ENCODE measurements around the gene CNOT1.
"Not testable (repeated sequence)": the region's sequence is repeated elsewhere in the genome, so short reads cannot be mapped to it uniquely, and the experiment has no call there.

Gene CNOT1

GRCh38 chr16:58629733-58630640 is at the start of gene CNOT1:
Gene CNOT1 (minus strand): TSS chr16:58629826. CDS start chr16:58599337, 30,489 bp downstream.
- peak; percentile 99 for DNase-seq

GRCh38 chr16:58678716-58679115 is 49.1 kb upstream of the CNOT1 start:
- DNase-seq, result peak; percentile 7

GRCh38 chr16:58678269-58678668 is 48.6 kb upstream of the CNOT1 start:
- no peak for DNase-seq

- DNase-seq, result no peak
Observed at GRCh38 chr16:58670946-58671583, 41.4 kb upstream of the CNOT1 start.

GRCh38 chr16:58670177-58670576 is 40.6 kb upstream of the CNOT1 start:
- no peak for DNase-seq

GRCh38 chr16:58665200-58665599 is 35.6 kb upstream of the CNOT1 start:
- no peak for DNase-seq

- DNase-seq, result peak; percentile 48
Observed at GRCh38 chr16:58661199-58661830, 31.7 kb upstream of the CNOT1 start.

- not testable (repeated sequence) for DNase-seq
Observed at GRCh38 chr16:58659911-58660310, 30.3 kb upstream of the CNOT1 start.

- DNase-seq, result no peak
Observed at GRCh38 chr16:58658796-58659211, 29.2 kb upstream of the CNOT1 start.

GRCh38 chr16:58656899-58657298 is 27.3 kb upstream of the CNOT1 start:
- DNase-seq, result no peak

GRCh38 chr16:58655215-58655596 is 25.6 kb upstream of the CNOT1 start:
- no peak for DNase-seq

- DNase-seq, result no peak
Observed at GRCh38 chr16:58654560-58655214, 25.1 kb upstream of the CNOT1 start.

- no peak for DNase-seq
Observed at GRCh38 chr16:58652741-58653140, 23.1 kb upstream of the CNOT1 start.

GRCh38 chr16:58651965-58652348 is 22.3 kb upstream of the CNOT1 start:
- no peak for DNase-seq

GRCh38 chr16:58649707-58650106 is 20.1 kb upstream of the CNOT1 start:
- no peak for DNase-seq

GRCh38 chr16:58647107-58647506 is 17.5 kb upstream of the CNOT1 start:
- no peak for DNase-seq

- no peak for DNase-seq
Observed at GRCh38 chr16:58644765-58645487, 15.3 kb upstream of the CNOT1 start.

- no peak for DNase-seq
Observed at GRCh38 chr16:58644108-58644507, 14.5 kb upstream of the CNOT1 start.

- no peak for DNase-seq
Observed at GRCh38 chr16:58640949-58641348, 11.3 kb upstream of the CNOT1 start.

GRCh38 chr16:58639836-58640235 is 10.2 kb upstream of the CNOT1 start:
- DNase-seq, result no peak

- DNase-seq, result no peak
Observed at GRCh38 chr16:58639230-58639629, 9.6 kb upstream of the CNOT1 start.

Measured in activated CD4-positive, alpha-beta T cell treated with anti-CD3 and anti-CD28 coated beads, Interleukin-2, amount 50 U/mL, for 16 hours (primary cell).